H1 (cell line): ENCODE measurements around the gene SMARCB1. TPM values are rescaled to one million over a fixed set of nuclear protein-coding genes. Genes with fewer than 3 reads are reported as not detected.
A peak's percentile ranks its signal among the peaks of the same experiment; 100 is the strongest.

Experiments
- CTCF ChIA-PET: fragments of 300-600 bp; sonication (Branson Sonifier 250); formaldehyde crosslinking; loops from one replicate; lab custom pipeline; 2021; ENCODE audit not compliant: partially characterized antibody; lab: Charles Lee
- POLR2A ChIA-PET: fragments of 300-600 bp; sonication (Branson Sonifier 250); formaldehyde crosslinking; loops from one replicate; lab custom pipeline; 2021; ENCODE audit warnings: inconsistent platforms; ENCODE audit not compliant: partially characterized antibody; lab: Charles Lee
- DNase-seq, 2 experiments: peaks; one replicate each; pipeline versions ENCODE4 v3.0.0 to v3.0.0-alpha.2; 2010 to 2022; ENCODE audit warnings: low spot score in 2 of 2, low read depth in 1 of 2, mixed read lengths in 1 of 2
- FAIRE-seq: peaks from 2 replicates; lab custom pipeline; 2011; peaks lifted over from hg19 to GRCh38; lab: Jason Lieb, UNC
- H2AFZ ChIP-seq: 2 replicates; pipeline ENCODE4 v1.8.1; 2012; ENCODE audit warnings: low read length, inconsistent platforms
- H2AK5ac ChIP-seq: 2 replicates; pipeline ENCODE4 v1.6.1; 2013; ENCODE audit warnings: low read depth, low read length
- H2BK120ac ChIP-seq: replicated peaks from 2 replicates; pipeline ENCODE3; 2013; ENCODE audit warnings: low read depth, low read length, inconsistent platforms
- H2BK12ac ChIP-seq: 2 replicates; pipeline ENCODE4 v1.6.1; 2013; ENCODE audit warnings: low read depth, low read length
- H2BK15ac ChIP-seq: 2 replicates; pipeline ENCODE4 v1.6.1; 2013; ENCODE audit warnings: low read length
- H2BK20ac ChIP-seq: 2 replicates; pipeline ENCODE4 v1.6.1; 2013; ENCODE audit warnings: low read length
- H2BK5ac ChIP-seq: 2 replicates; pipeline ENCODE4 v1.6.1; 2013; ENCODE audit warnings: low read depth, low read length
- H3K14ac ChIP-seq: 2 replicates; pipeline ENCODE4 v1.6.1; 2013; ENCODE audit warnings: inconsistent platforms; ENCODE audit not compliant: insufficient read length
- H3K18ac ChIP-seq: 2 replicates; pipeline ENCODE4 v1.6.1; 2013; ENCODE audit warnings: low read length; ENCODE audit errors: extremely low read depth
- H3K23ac ChIP-seq: 2 replicates; pipeline ENCODE4 v1.6.1; 2013; ENCODE audit warnings: inconsistent platforms; ENCODE audit not compliant: insufficient read length
- H3K23me2 ChIP-seq: 2 replicates; pipeline ENCODE4 v1.6.1; 2013; ENCODE audit warnings: low read depth, low read length
- H3K27ac ChIP-seq: 2 replicates; pipeline ENCODE4 v1.6.1; 2011; ENCODE audit warnings: low read depth, low read length, inconsistent platforms
- H3K27me3 ChIP-seq, 4 experiments: replicated peaks in 1 of 4; 1 replicate in 1 of 4; 2 replicates in 3 of 4; pipeline versions ENCODE4 v1.6.1 to v1.8.1; 2011 to 2013; ENCODE audit warnings: low read length in 3 of 4, mild to moderate bottlenecking in 3 of 4, inconsistent platforms in 2 of 4, mixed read lengths in 2 of 4, moderate library complexity in 1 of 4; ENCODE audit not compliant: control insufficient read depth in 3 of 4, insufficient read depth in 3 of 4; ENCODE audit errors: extremely low read depth in 1 of 4
- H3K36me3 ChIP-seq, 4 experiments: 2 replicates each; pipeline versions ENCODE4 v1.6.1 to v1.8.1; 2011 to 2013; ENCODE audit warnings: mild to moderate bottlenecking in 4 of 4, low read length in 3 of 4, moderate library complexity in 2 of 4, control low read depth in 1 of 4, inconsistent platforms in 1 of 4; ENCODE audit not compliant: insufficient read depth in 4 of 4, control insufficient read depth in 2 of 4
- H3K4ac ChIP-seq: replicated peaks from 2 replicates; pipeline ENCODE3; 2013; ENCODE audit warnings: low read length, low read depth, mixed read lengths, inconsistent platforms; ENCODE audit not compliant: insufficient read length
- H3K4me1 ChIP-seq, 4 experiments: replicated peaks in 1 of 4; 1 replicate in 1 of 4; 2 replicates in 3 of 4; pipeline versions ENCODE4 v1.6.1 to v1.8.1; 2011 to 2013; ENCODE audit warnings: low read length in 3 of 4, inconsistent platforms in 2 of 4, mixed read lengths in 1 of 4; ENCODE audit not compliant: insufficient read depth in 4 of 4, control insufficient read depth in 3 of 4
- H3K4me2 ChIP-seq, 2 experiments: 2 replicates each; pipeline versions ENCODE4 v1.6.1 to v1.8.1; 2011 to 2013; ENCODE audit warnings: low read depth in 2 of 2, low read length in 2 of 2, control low read depth in 1 of 2, inconsistent platforms in 1 of 2, mild to moderate bottlenecking in 1 of 2; ENCODE audit not compliant: insufficient read depth in 1 of 2
- H3K4me3 ChIP-seq, 4 experiments: fragments of 200-600, 300-600 bp in 1 of 4; sonication (generic), shearing (Covaris generic), sonication (Bioruptor Twin) in 1 of 4; 2 replicates each; pipeline versions ENCODE4 v1.5.1 to v1.8.1; 2011 to 2016; ENCODE audit warnings: low read length in 4 of 4, low read depth in 3 of 4, control low read depth in 2 of 4, inconsistent platforms in 2 of 4, mild to moderate bottlenecking in 2 of 4, mixed read lengths in 1 of 4, moderate library complexity in 1 of 4; ENCODE audit not compliant: insufficient read depth in 2 of 4; ENCODE audit errors: extremely low read depth in 1 of 4
- H3K56ac ChIP-seq: replicated peaks from 2 replicates; pipeline ENCODE3; 2013; ENCODE audit warnings: low read depth, mild to moderate bottlenecking, mixed read lengths, low read length, inconsistent platforms; ENCODE audit not compliant: insufficient read length
- H3K79me1 ChIP-seq: 2 replicates; pipeline ENCODE4 v1.6.1; 2013; ENCODE audit warnings: low read depth, low read length, control low read depth
- H3K79me2 ChIP-seq, 2 experiments: 2 replicates each; pipeline versions ENCODE4 v1.6.1 to v1.8.1; 2012 to 2013; ENCODE audit warnings: low read length in 2 of 2, mild to moderate bottlenecking in 2 of 2, inconsistent platforms in 1 of 2; ENCODE audit not compliant: insufficient read depth in 2 of 2, control insufficient read depth in 1 of 2
- H3K9ac ChIP-seq, 4 experiments: replicated peaks in 1 of 4; 1 replicate in 1 of 4; 2 replicates in 3 of 4; pipeline versions ENCODE4 v1.6.1 to v1.8.1; 2011 to 2013; ENCODE audit warnings: low read depth in 3 of 4, low read length in 3 of 4, control low read depth in 2 of 4, mild to moderate bottlenecking in 2 of 4, moderate library complexity in 2 of 4, inconsistent platforms in 1 of 4; ENCODE audit errors: extremely low read depth in 1 of 4
- H3K9me3 ChIP-seq, 2 experiments: 2 replicates each; pipeline versions ENCODE4 v1.6.1 to v1.8.1; 2012 to 2013; ENCODE audit warnings: mild to moderate bottlenecking in 2 of 2, moderate library complexity in 2 of 2, control low read depth in 1 of 2, inconsistent platforms in 1 of 2, low read depth in 1 of 2, low read length in 1 of 2, mixed read lengths in 1 of 2; ENCODE audit not compliant: insufficient read depth in 2 of 2
- H4K20me1 ChIP-seq, 2 experiments: replicated peaks in 1 of 2; 2 replicates each; pipeline versions ENCODE3 to v1.8.1; 2011 to 2013; ENCODE audit warnings: inconsistent platforms in 2 of 2, low read length in 2 of 2, mild to moderate bottlenecking in 1 of 2; ENCODE audit not compliant: insufficient read depth in 2 of 2, control insufficient read depth in 1 of 2
- H4K5ac ChIP-seq: 2 replicates; pipeline ENCODE4 v1.6.1; 2013; ENCODE audit warnings: low read length, low read depth, mixed read lengths, inconsistent platforms; ENCODE audit not compliant: insufficient read length
- H4K8ac ChIP-seq: 2 replicates; pipeline ENCODE4 v1.8.0; 2013; ENCODE audit warnings: mild to moderate bottlenecking, moderate library complexity, low read length, inconsistent platforms; ENCODE audit not compliant: insufficient read depth; ENCODE audit errors: extremely low read depth
- H4K91ac ChIP-seq: replicated peaks from 2 replicates; pipeline ENCODE3; 2013; ENCODE audit warnings: low read length, mixed read lengths, inconsistent platforms; ENCODE audit not compliant: insufficient read length
- BACH1 ChIP-seq: IDR thresholded peaks from 2 replicates; pipeline ENCODE4 v1.6.1; 2012; ENCODE audit warnings: low read length, improper control_type of control experiment
- BCL11A ChIP-seq, 2 experiments: IDR thresholded peaks; one replicate each; pipeline ENCODE4 v1.6.1; 2011; ENCODE audit warnings: low read depth in 2 of 2, low read length in 2 of 2, mild to moderate bottlenecking in 2 of 2
- E2F6 ChIP-seq: IDR thresholded peaks from 2 replicates; pipeline ENCODE4 v1.6.1; 2012; ENCODE audit warnings: inconsistent platforms
- HDAC2 ChIP-seq, 2 experiments: fragments of 300-600 bp in 1 of 2; sonication (generic) in 1 of 2; IDR thresholded peaks; 2 replicates each; pipeline ENCODE4 v1.6.1; 2011 to 2012; ENCODE audit warnings: low read depth in 2 of 2, low read length in 2 of 2, mild to moderate bottlenecking in 2 of 2, moderate library complexity in 2 of 2, borderline replicate concordance in 1 of 2, inconsistent platforms in 1 of 2
- JUN ChIP-seq: IDR thresholded peaks from 2 replicates; pipeline ENCODE4 v1.6.1; 2011; ENCODE audit warnings: low read depth, mild to moderate bottlenecking, improper control_type of control experiment, low read length
- MAX ChIP-seq: IDR thresholded peaks from 2 replicates; pipeline ENCODE4 v1.6.1; 2012; ENCODE audit warnings: inconsistent platforms
- NANOG ChIP-seq: IDR thresholded peaks from 2 replicates; pipeline ENCODE4 v1.6.1; 2011; ENCODE audit warnings: low read length, low read depth, mild to moderate bottlenecking, inconsistent platforms; ENCODE audit not compliant: insufficient read depth, poor library complexity, severe bottlenecking
- SRF ChIP-seq: IDR thresholded peaks from 2 replicates; pipeline ENCODE4 v1.6.1; 2011; ENCODE audit warnings: mild to moderate bottlenecking, low read depth, low read length, moderate library complexity
- whole genome bisulfite sequencing, 2 experiments: shearing (Covaris generic) in 1 of 2; methylation state at CpG; one replicate each; pipeline versions ENCODE4 v1.1.6 to v1.1.7; 2013 to 2015; ENCODE audit warnings: low lambda C conversion rate in 2 of 2, mixed read lengths in 2 of 2, inconsistent platforms in 1 of 2, low coverage in 1 of 2, missing lambda C conversion rate in 1 of 2; ENCODE audit not compliant: insufficient replicate concordance in 2 of 2, insufficient coverage in 1 of 2, insufficient read length in 1 of 2; ENCODE audit errors: extremely low coverage in 1 of 2, missing lambda C conversion rate in 1 of 2; 5-methylcytosine and 5-hydroxymethylcytosine counted together
- polyA plus RNA-seq, 7 experiments: library from polyadenylated mRNA; depleted of rRNA in 3 of 7; stranded (reverse) in 5 of 7; unstranded in 2 of 7; fragments of >200 nt in 5 of 7; fragments of 200-250 nt in 2 of 7; gene quantifications; 1 replicate in 5 of 7; 2 replicates in 1 of 7; 4 replicates in 1 of 7; pipeline versions ENCODE4 v1.2.1 to v1.2.3, GENCODE V29; 2011 to 2013; ENCODE audit warnings: missing spikeins in 2 of 7, mixed read lengths in 2 of 7
- total RNA-seq: library from RNA; stranded (reverse); fragmentation: NEBNext Ultra II Directional; extraction: Animal tissue kit (Norgen Biotek cat#: 25700); gene quantifications from 2 replicates; pipeline ENCODE4 v1.2.1, GENCODE V29; 2021

Gene SMARCB1
- total and polyA plus RNA-seq, 2 of the 8 experiments (the other 6 are each of a cell fraction or from before 2014, with no cell fraction given), result 116 to 145 TPM

GRCh38 chr22:23837911-23838680, 51.3 kb downstream of the SMARCB1 start:
- H3K14ac ChIP-seq, result no peak overlapping the region
- H2BK20ac ChIP-seq, result no peak overlapping the region
- no peak overlapping the region for H4K91ac ChIP-seq
- H2BK15ac ChIP-seq, result no peak overlapping the region
- peaks cover 4 to 16% of the 10 kb centered on the region in 2 experiments for H4K20me1 ChIP-seq
- H2BK5ac ChIP-seq, result no peak overlapping the region; the same call in 1 of the 2 replicates
- peak overlapping the region; percentile 35 for H4K8ac ChIP-seq
- no peak overlapping the region for H3K9ac ChIP-seq
- H3K18ac ChIP-seq, result no peak overlapping the region
- H3K4ac ChIP-seq, result no peak overlapping the region
- ChIA-PET CTCF (interaction anchor here (1.2 kb wide), 1 partner anchor 12 kb away, joined by 3 read pairs; no protein-coding TSS in a partner anchor), POLR2A (interaction anchor here (0.7 to 2.0 kb wide), 6 partner anchors 8 to 87 kb away, joined by 3 to 7 read pairs (median 3); partner anchors contain the start of genes SLC2A11 and ZNF70)
- WGBS, 2 experiments, result 31% methylated on average over 36 of the region's 41 CpGs; no CpG with 5 or more reads in 1 of the 2 experiments
- H3K23me2 ChIP-seq, result peaks cover 12% of the 10 kb centered on the region; the same call in 1 of the 2 replicates
- DNase-seq, result peak in 1 of 2 experiments; percentile 66
- H2AK5ac ChIP-seq, result no peak overlapping the region
- H3K79me2 ChIP-seq, result no peaks in the 10 kb centered on the region
- H3K4me1 ChIP-seq, result peaks cover 0 to 15% (median 10%) of the 10 kb centered on the region in 4 experiments; a peak in 5 of 7 replicates
- H3K56ac ChIP-seq, result no peak overlapping the region
- H4K5ac ChIP-seq, result no peak overlapping the region
- H3K23ac ChIP-seq, result no peak overlapping the region
- H3K36me3 ChIP-seq, result peaks cover 0 to 15% (median 9%) of the 10 kb centered on the region in 4 experiments; a peak in 4 of 8 replicates
- peak overlapping the region; percentile 48 to 76 (median 56) for H3K4me3 ChIP-seq
- no peaks in the 10 kb centered on the region for H3K9me3 ChIP-seq
- no peaks in the 10 kb centered on the region for H3K79me1 ChIP-seq
- no peak for FAIRE-seq
- no peak overlapping the region for H2BK12ac ChIP-seq
- peaks cover 0 to 2% (median under 1%) of the 10 kb centered on the region in 4 experiments; a peak in 2 of 7 replicates for H3K27me3 ChIP-seq
- no peak overlapping the region for H3K27ac ChIP-seq
- H3K4me2 ChIP-seq, result peak overlapping the region; percentile 54 to 78
- H2AFZ ChIP-seq, result no peak overlapping the region
- no peak overlapping the region for H2BK120ac ChIP-seq
- TF ChIP-seq HDAC2 (IDR thresholded peaks at IDR 0.05; ENCODE audit: borderline replicate concordance in 1 of 2, low read depth in 2 of 2, low read length in 2 of 2) (no peak), NANOG (no peak), JUN (no peak), BCL11A (IDR thresholded peaks at IDR 0.05; ENCODE audit: low read depth in 2 of 2, low read length in 2 of 2) (no peak), MAX (no peak), SRF (no peak), E2F6 (no peak), BACH1 (no peak)
